Breast epithelium (tissue), 4 donors: Measurements from ENCODE around the gene GPR137B. TPM values are rescaled to one million over a fixed set of nuclear protein-coding genes. Genes with fewer than 3 reads are reported as not detected.

Experiments used
- DNase-seq, 2 donors: peaks; one replicate each; pipeline ENCODE4 v3.0.0-alpha.2; 2019; ENCODE audit warnings: low spot score in 2 of 2
- H3K27ac ChIP-seq, 2 donors: fragments of 200-600 bp; sonication (generic) in 1 of 2; one replicate each; pipeline ENCODE4 v1.5.1; 2016 to 2019; ENCODE audit warnings: mild to moderate bottlenecking in 1 of 2
- H3K27me3 ChIP-seq, 2 donors: fragments of 200-600 bp; sonication (generic) in 1 of 2; one replicate each; pipeline versions ENCODE4 v1.5.1 to v1.6.0; 2017 to 2019; ENCODE audit warnings: control low read depth in 1 of 2, mild to moderate bottlenecking in 1 of 2
- H3K36me3 ChIP-seq: fragments of 200-600 bp; one replicate; pipeline ENCODE4 v1.5.1; 2019
- H3K4me1 ChIP-seq, 2 donors: fragments of 200-600 bp; sonication (generic); one replicate each; pipeline ENCODE4 v1.5.1; 2016 to 2019; ENCODE audit warnings: control low read depth in 1 of 2
- H3K4me3 ChIP-seq, 3 donors: fragments of 200-600 bp; sonication (generic); 1 replicate in 2 of 3; 2 replicates in 1 of 3; pipeline ENCODE4 v1.5.1; 2016 to 2019; ENCODE audit warnings: mild to moderate bottlenecking in 3 of 3, moderate library complexity in 2 of 3
- H3K9me3 ChIP-seq, 2 donors: fragments of 200-600 bp; sonication (generic) in 1 of 2; one replicate each; pipeline ENCODE4 v1.5.1; 2016 to 2019; ENCODE audit warnings: control low read depth in 1 of 2
- CTCF ChIP-seq, 3 donors: fragments of 450-650 bp; IDR thresholded peaks; one replicate each; pipeline ENCODE4 v1.5.1; 2016 to 2017; ENCODE audit warnings: antibody characterized with exemption in 3 of 3, mild to moderate bottlenecking in 3 of 3, moderate library complexity in 3 of 3
- POLR2A ChIP-seq: fragments of 450-650 bp; IDR thresholded peaks from one replicate; pipeline ENCODE4 v1.6.1; 2016; ENCODE audit warnings: antibody characterized with exemption, mild to moderate bottlenecking, moderate library complexity
- POLR2AphosphoS5 ChIP-seq, 3 donors: sonication (generic); formaldehyde crosslinking; IDR thresholded peaks; one replicate each; pipeline ENCODE4 v1.6.1; 2017; ENCODE audit warnings: antibody characterized with exemption in 3 of 3
- intact Hi-C: fragments of 100-400 bp; cut with DNase I; formaldehyde crosslinking; loops from one replicate; pipeline ENCODE4 v1.15.1; 2023; ENCODE audit warnings: low total_unique reads
- total RNA-seq, 3 donors: library from RNA; depleted of rRNA; stranded (reverse); fragments of >200 nt; gene quantifications; one replicate each; pipeline ENCODE4 v1.1.0, GENCODE V29; 2016

Gene GPR137B
- total RNA-seq, 3 donors from 2014 or later, result 24.1 to 29.6 (median 25.6) TPM

GRCh38 chr1:236119943-236120484, 22.3 kb upstream of the GPR137B start:
- intact Hi-C loops, result no loop called here
- H3K4me1 ChIP-seq, result no peaks in the 10 kb centered on the region
- no peaks in the 10 kb centered on the region for H3K27me3 ChIP-seq
- TF ChIP-seq CTCF (IDR thresholded peaks at IDR 0.05), result no peak
- no peak for TF ChIP-seq POLR2AphosphoS5 (IDR thresholded peaks at IDR 0.05)
- no peak for TF ChIP-seq POLR2A
- H3K4me3 ChIP-seq, result no peak overlapping the region
- H3K9me3 ChIP-seq, result no peaks in the 10 kb centered on the region
- H3K36me3 ChIP-seq, result no peaks in the 10 kb centered on the region
- no peak overlapping the region for H3K27ac ChIP-seq
- DNase-seq, result no peak

GRCh38 chr1:236120721-236121153, 21.6 kb upstream of the GPR137B start:
- no peaks in the 10 kb centered on the region for H3K27me3 ChIP-seq
- no peak overlapping the region for H3K4me3 ChIP-seq
- intact Hi-C loops, result no loop called here
- no peaks in the 10 kb centered on the region for H3K36me3 ChIP-seq
- no peak for TF ChIP-seq POLR2AphosphoS5 (IDR thresholded peaks at IDR 0.05)
- H3K9me3 ChIP-seq, result no peaks in the 10 kb centered on the region
- no peak overlapping the region for H3K27ac ChIP-seq
- H3K4me1 ChIP-seq, result no peaks in the 10 kb centered on the region
- DNase-seq, result no peak

- intact Hi-C loops, result no loop called here
- H3K4me1 ChIP-seq, result no peaks in the 10 kb centered on the region
- H3K36me3 ChIP-seq, result no peaks in the 10 kb centered on the region
- no peaks in the 10 kb centered on the region for H3K27me3 ChIP-seq
- TF ChIP-seq POLR2AphosphoS5 (IDR thresholded peaks at IDR 0.05), result no peak
- TF ChIP-seq POLR2A, result no peak
- TF ChIP-seq CTCF (IDR thresholded peaks at IDR 0.05), result no peak
- H3K4me3 ChIP-seq, result no peak overlapping the region
- no peak for DNase-seq
- H3K27ac ChIP-seq, result no peak overlapping the region
- no peaks in the 10 kb centered on the region for H3K9me3 ChIP-seq
These were observed 20.2 kb upstream of the GPR137B start for GRCh38 chr1:236122176-236122575.

- no peaks in the 10 kb centered on the region for H3K36me3 ChIP-seq
- no peaks in the 10 kb centered on the region for H3K27me3 ChIP-seq
- no peaks in the 10 kb centered on the region for H3K4me1 ChIP-seq
- no peaks in the 10 kb centered on the region for H3K9me3 ChIP-seq
- no peak overlapping the region for H3K27ac ChIP-seq
- no peak for DNase-seq
- intact Hi-C loops, result no loop called here
- no peak overlapping the region for H3K4me3 ChIP-seq
- no peak for TF ChIP-seq POLR2A
- TF ChIP-seq POLR2AphosphoS5 (IDR thresholded peaks at IDR 0.05), result no peak
- TF ChIP-seq CTCF (IDR thresholded peaks at IDR 0.05), result no peak
These were observed 18.8 kb upstream of the GPR137B start for GRCh38 chr1:236123563-236123962.

- intact Hi-C loops, result no loop called here
- H3K36me3 ChIP-seq, result no peaks in the 10 kb centered on the region
- no peaks in the 10 kb centered on the region for H3K4me1 ChIP-seq
- DNase-seq, result no peak
- no peaks in the 10 kb centered on the region for H3K9me3 ChIP-seq
- H3K27me3 ChIP-seq, result no peaks in the 10 kb centered on the region
- no peak overlapping the region for H3K4me3 ChIP-seq
- TF ChIP-seq POLR2AphosphoS5 (IDR thresholded peaks at IDR 0.05) (no peak), CTCF (IDR thresholded peaks at IDR 0.05) (no peak), POLR2A (no peak)
- H3K27ac ChIP-seq, result no peak overlapping the region
These were observed 17.4 kb upstream of the GPR137B start for GRCh38 chr1:236124965-236125364.

- intact Hi-C loops, result no loop called here
- TF ChIP-seq POLR2AphosphoS5 (IDR thresholded peaks at IDR 0.05) (no peak), CTCF (IDR thresholded peaks at IDR 0.05) (no peak), POLR2A (no peak)
- H3K36me3 ChIP-seq, result no peaks in the 10 kb centered on the region
- no peak for DNase-seq
- H3K4me3 ChIP-seq, result no peak overlapping the region
- H3K27ac ChIP-seq, result no peak overlapping the region
- no peaks in the 10 kb centered on the region for H3K9me3 ChIP-seq
- no peaks in the 10 kb centered on the region for H3K4me1 ChIP-seq
- no peaks in the 10 kb centered on the region for H3K27me3 ChIP-seq
These were observed 15.3 kb upstream of the GPR137B start for GRCh38 chr1:236127045-236127444.
